BLaER1 treated with 17β-estradiol and CSF1 and Interleukin-3, amounts not matched to agents 10 nM and 100 nM (cell line): ENCODE data around the gene WDR37.

Source experiments
- H3K27ac ChIP-seq, 11 experiments: shearing (Covaris generic); formaldehyde crosslinking; 2 replicates each; pipeline ENCODE4 v1.8.1; 2022
- H3K27me3 ChIP-seq, 11 experiments: shearing (Covaris generic); formaldehyde crosslinking; 2 replicates each; pipeline ENCODE4 v1.8.1; 2022
- H3K36me3 ChIP-seq, 11 experiments: shearing (Covaris generic); formaldehyde crosslinking; 2 replicates each; pipeline ENCODE4 v1.8.1; 2022
- H3K4me1 ChIP-seq, 10 experiments: shearing (Covaris generic); formaldehyde crosslinking; 2 replicates each; pipeline ENCODE4 v1.8.1; 2022
- H3K4me2 ChIP-seq, 11 experiments: shearing (Covaris generic); formaldehyde crosslinking; 2 replicates each; pipeline ENCODE4 v1.8.1; 2022
- H3K4me3 ChIP-seq, 10 experiments: shearing (Covaris generic); formaldehyde crosslinking; 2 replicates each; pipeline ENCODE4 v1.8.1; 2022
- H3K9ac ChIP-seq, 11 experiments: shearing (Covaris generic); formaldehyde crosslinking; 2 replicates each; pipeline ENCODE4 v1.8.1; 2022
- H3K9me3 ChIP-seq, 11 experiments: shearing (Covaris generic); formaldehyde crosslinking; replicated peaks in 1 of 11; 2 replicates each; pipeline ENCODE4 v1.8.1; 2022
- H4K20me1 ChIP-seq, 11 experiments: shearing (Covaris generic); formaldehyde crosslinking; 2 replicates each; pipeline ENCODE4 v1.8.1; 2022
- Cebpa-rat ChIP-seq, 11 experiments: shearing (Covaris generic); IDR thresholded peaks; 2 replicates each; pipeline ENCODE4 v1.8.1; 2022

Gene WDR37

GRCh38 chr10:1141701-1142100 is 85.5 kb downstream of the WDR37 start:
- H3K4me3 ChIP-seq, result no peak overlapping the region
- peaks cover 53 to 80% (median 65%) of the 10 kb centered on the region in 11 experiments for H3K9me3 ChIP-seq
- no peak overlapping the region for H3K27ac ChIP-seq
- 0 out of 22 replicates have a peak overlapping the region, but pooled peaks of 5 of the 11 experiments have one; percentile 4 to 15 (median 8) for H3K4me2 ChIP-seq
- H3K4me1 ChIP-seq, result peaks cover 11 to 26% (median 16%) of the 10 kb centered on the region in 10 experiments
- no peak for TF ChIP-seq Cebpa-rat (IDR thresholded peaks at IDR 0.05)
- peaks cover 0 to 7% (median 0%) of the 10 kb centered on the region in 11 experiments; a peak in 3 of 22 replicates for H3K36me3 ChIP-seq
- no peaks in the 10 kb centered on the region for H4K20me1 ChIP-seq
- H3K27me3 ChIP-seq, result no peaks in the 10 kb centered on the region
- H3K9ac ChIP-seq, result no peak overlapping the region

- peaks cover 2 to 17% (median 7%) of the 10 kb centered on the region in 10 experiments; a peak in 19 of 20 replicates for H3K4me1 ChIP-seq
- TF ChIP-seq Cebpa-rat (IDR thresholded peaks at IDR 0.05), result no peak
- H3K36me3 ChIP-seq, result peaks cover 0 to 8% (median 0%) of the 10 kb centered on the region in 11 experiments; a peak in 3 of 22 replicates
- H3K9ac ChIP-seq, result no peak overlapping the region
- no peak overlapping the region for H3K4me2 ChIP-seq
- H3K4me3 ChIP-seq, result no peak overlapping the region
- H3K27me3 ChIP-seq, result no peaks in the 10 kb centered on the region
- H4K20me1 ChIP-seq, result no peaks in the 10 kb centered on the region
- peaks cover 62 to 89% (median 74%) of the 10 kb centered on the region in 11 experiments for H3K9me3 ChIP-seq
- no peak overlapping the region for H3K27ac ChIP-seq
Observed at GRCh38 chr10:1142596-1142995, 86.4 kb downstream of the WDR37 start.

GRCh38 chr10:1147810-1148209 is 91.6 kb downstream of the WDR37 start:
- peaks cover 0 to 8% (median 0%) of the 10 kb centered on the region in 11 experiments; a peak in 2 of 22 replicates for H3K36me3 ChIP-seq
- H4K20me1 ChIP-seq, result peaks cover 0 to 4% (median 0%) of the 10 kb centered on the region in 11 experiments; a peak in 1 of 22 replicates
- H3K27ac ChIP-seq, result no peak overlapping the region
- peaks cover 21 to 49% (median 43%) of the 10 kb centered on the region in 10 experiments for H3K4me1 ChIP-seq
- no peak overlapping the region for H3K4me3 ChIP-seq
- no peak for TF ChIP-seq Cebpa-rat (IDR thresholded peaks at IDR 0.05)
- no peak overlapping the region for H3K4me2 ChIP-seq
- H3K9me3 ChIP-seq, result peaks cover 46 to 58% (median 54%) of the 10 kb centered on the region in 11 experiments
- H3K9ac ChIP-seq, result no peak overlapping the region
- H3K27me3 ChIP-seq, result 0 out of 22 replicates have a peak, but pooled peaks cover 0 to 10% (median 0%) of the 10 kb centered on the region in 11 experiments

- Histone ChIP-seq H3K4me2 (peak overlapping the region; percentile 53 to 94 (median 84); a peak in 20 of 22 replicates), H3K36me3 (peaks cover 0 to 8% (median 0%) of the 10 kb centered on the region in 11 experiments; a peak in 2 of 22 replicates), H3K27me3 (peaks cover 0 to 10% (median 0%) of the 10 kb centered on the region in 11 experiments; a peak in 1 of 22 replicates), H3K9ac (no peak overlapping the region), H3K4me1 (peaks cover 21 to 61% (median 55%) of the 10 kb centered on the region in 10 experiments), H3K4me3 (no peak overlapping the region), H4K20me1 (peaks cover 0 to 4% (median 0%) of the 10 kb centered on the region in 11 experiments; a peak in 1 of 22 replicates), H3K9me3 (peaks cover 38 to 46% (median 43%) of the 10 kb centered on the region in 11 experiments), H3K27ac (peak overlapping the region in 2 of 11 experiments; percentile 47 to 54; a peak in 2 of 22 replicates)
- TF ChIP-seq Cebpa-rat (IDR thresholded peaks at IDR 0.05), result no peak
Observed at GRCh38 chr10:1148855-1149605, 92.8 kb downstream of the WDR37 start.

GRCh38 chr10:1149793-1150637 is 93.8 kb downstream of the WDR37 start:
- peak overlapping the region in 5 of 11 experiments; percentile 5 to 58 (median 47); a peak in 6 of 22 replicates for H3K27ac ChIP-seq
- peaks cover 21 to 70% (median 64%) of the 10 kb centered on the region in 10 experiments for H3K4me1 ChIP-seq
- H3K9ac ChIP-seq, result peak overlapping the region in 4 of 11 experiments; percentile 2 to 48 (median 35); a peak in 2 of 22 replicates
- peak overlapping the region; percentile 53 to 94 (median 84) for H3K4me2 ChIP-seq
- TF ChIP-seq Cebpa-rat (IDR thresholded peaks at IDR 0.05), result no peak
- H4K20me1 ChIP-seq, result peaks cover 0 to 4% (median 0%) of the 10 kb centered on the region in 11 experiments; a peak in 1 of 22 replicates
- H3K9me3 ChIP-seq, result peaks cover 28 to 37% (median 33%) of the 10 kb centered on the region in 11 experiments
- H3K36me3 ChIP-seq, result peaks cover 0 to 8% (median 0%) of the 10 kb centered on the region in 11 experiments; a peak in 2 of 22 replicates
- H3K4me3 ChIP-seq, result peak overlapping the region in 3 of 10 experiments; percentile 2 to 36 (median 34); a peak in 2 of 20 replicates
- peaks cover 0 to 10% (median 0%) of the 10 kb centered on the region in 11 experiments; a peak in 1 of 22 replicates for H3K27me3 ChIP-seq

- Histone ChIP-seq H3K36me3 (peaks cover 0 to 8% (median 0%) of the 10 kb centered on the region in 11 experiments; a peak in 2 of 22 replicates), H3K27ac (peak overlapping the region in 4 of 11 experiments; percentile 15 to 58 (median 30); a peak in 3 of 22 replicates), H3K4me3 (peak overlapping the region in 1 of 10 experiments; percentile 36; a peak in 2 of 20 replicates), H3K4me2 (peak overlapping the region; percentile 53 to 94 (median 84)), H3K9ac (peak overlapping the region in 2 of 11 experiments; percentile 2 to 12; a peak in 1 of 22 replicates), H4K20me1 (peaks cover 0 to 4% (median 0%) of the 10 kb centered on the region in 11 experiments; a peak in 1 of 22 replicates), H3K27me3 (peaks cover 0 to 10% (median 0%) of the 10 kb centered on the region in 11 experiments; a peak in 1 of 22 replicates), H3K9me3 (peaks cover 22 to 31% (median 27%) of the 10 kb centered on the region in 11 experiments), H3K4me1 (peaks cover 21 to 75% (median 65%) of the 10 kb centered on the region in 10 experiments)
- no peak for TF ChIP-seq Cebpa-rat (IDR thresholded peaks at IDR 0.05)
Observed at GRCh38 chr10:1150638-1150955, 94.4 kb downstream of the WDR37 start.

- H3K27me3 ChIP-seq, result peaks cover 0 to 10% (median 0%) of the 10 kb centered on the region in 11 experiments; a peak in 1 of 22 replicates
- peaks cover 0 to 4% (median 0%) of the 10 kb centered on the region in 11 experiments; a peak in 2 of 22 replicates for H4K20me1 ChIP-seq
- H3K4me1 ChIP-seq, result peaks cover 21 to 83% (median 69%) of the 10 kb centered on the region in 10 experiments
- H3K4me2 ChIP-seq, result peak overlapping the region; percentile 53 to 94 (median 84); a peak in 21 of 22 replicates
- no peak for TF ChIP-seq Cebpa-rat (IDR thresholded peaks at IDR 0.05)
- peak overlapping the region in 1 of 11 experiments; percentile 12; a peak in 1 of 22 replicates for H3K9ac ChIP-seq
- peak overlapping the region in 4 of 11 experiments; percentile 15 to 58 (median 30); a peak in 3 of 22 replicates for H3K27ac ChIP-seq
- peaks cover 15 to 23% (median 20%) of the 10 kb centered on the region in 11 experiments for H3K9me3 ChIP-seq
- H3K36me3 ChIP-seq, result peaks cover 0 to 5% (median 0%) of the 10 kb centered on the region in 11 experiments; a peak in 2 of 22 replicates
- H3K4me3 ChIP-seq, result peak overlapping the region in 1 of 10 experiments; percentile 36; a peak in 1 of 20 replicates
Observed at GRCh38 chr10:1151076-1152033, 95.2 kb downstream of the WDR37 start.
